ENCODE data around the gene CDIPT. TPM values are rescaled to one million over a fixed set of nuclear protein-coding genes. Genes with fewer than 3 reads are reported as not detected.

The CDIPT gene
- total and polyA plus RNA-seq, 2 of the 4 experiments (the other 2 are of a cell fraction), result 47.1 to 100 TPM

DNA sequence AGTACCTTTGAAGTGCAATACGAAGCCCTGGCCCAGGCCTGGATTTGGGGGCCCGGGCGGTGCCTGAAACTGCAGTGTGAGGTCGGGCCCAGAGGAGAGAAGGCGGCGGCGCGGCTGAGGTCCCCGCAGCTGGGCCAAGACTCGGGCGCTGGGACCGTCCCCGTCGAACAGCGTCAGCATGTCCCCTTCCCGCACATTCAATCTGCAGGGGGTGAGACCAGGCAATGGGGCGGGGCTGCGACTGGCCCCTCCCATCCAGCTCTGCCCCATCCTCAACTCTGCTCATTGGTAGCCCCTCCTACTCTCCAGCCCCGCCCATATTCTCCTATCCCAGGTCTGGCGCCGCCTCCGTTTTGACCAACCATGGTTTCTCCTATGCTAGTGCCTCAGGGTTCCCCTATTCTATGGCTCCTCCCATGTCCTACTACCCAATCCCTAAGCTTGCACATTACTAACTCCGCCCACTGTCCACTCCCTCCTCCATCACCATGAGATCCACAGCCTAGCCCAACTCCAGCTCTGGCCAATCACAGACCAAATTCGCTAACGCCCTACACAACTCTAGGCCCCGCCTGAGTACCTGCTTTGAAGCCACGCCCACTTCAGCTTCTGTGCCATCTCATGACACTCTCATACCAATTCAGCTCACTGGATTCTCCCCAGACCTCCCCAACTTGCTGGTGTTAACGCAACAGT lies 14.4 kb upstream of the CDIPT start:
- Histone ChIP-seq H4K5ac (ENCODE audit: low read depth, low read length) (no peak overlapping the region), H3K4ac (ENCODE audit: low read depth, low read length) (no peak overlapping the region), H3K4me2 (ENCODE audit: low read depth, low read length) (no peak overlapping the region), H3K9ac (ENCODE audit: low read depth, low read length) (no peak overlapping the region), H4K91ac (ENCODE audit: insufficient read depth, low read depth, low read length) (no peak overlapping the region), H3K18ac (ENCODE audit: low read depth, low read length) (no peak overlapping the region), H2BK15ac (ENCODE audit: low read depth, low read length) (no peak overlapping the region), H2AFZ (replicated peaks; ENCODE audit: low read length, poor library complexity) (peak overlapping the region; percentile 5), H4K20me1 (ENCODE audit: insufficient read depth, low read length) (peaks cover 3% of the 10 kb centered on the region; the same call in 1 of the 2 replicates), H3K23ac (ENCODE audit: low read depth, low read length) (no peak overlapping the region), H3K4me3 (ENCODE audit: insufficient read depth, low read depth, low read length) (no peak overlapping the region), H2BK5ac (ENCODE audit: low read depth, low read length, poor library complexity, severe bottlenecking) (no peak overlapping the region), H3K79me1 (ENCODE audit: low read depth in 1 of 2, low read length in 2 of 2) (no peaks in the 10 kb centered on the region), H4K8ac (ENCODE audit: low read depth in 2 of 2, low read length in 2 of 2) (no peak overlapping the region), H3K27ac (ENCODE audit: insufficient read depth, low read length) (no peak overlapping the region), H3K14ac (replicated peaks; ENCODE audit: low read depth, low read length) (no peak overlapping the region), H2BK20ac (ENCODE audit: low read depth, low read length) (no peak overlapping the region), H2AK9ac (replicated peaks; ENCODE audit: low read depth, low read length, poor library complexity) (no peak overlapping the region), H3K36me3 (ENCODE audit: control insufficient read depth, insufficient read depth, low read length) (no peaks in the 10 kb centered on the region; the same call in 1 of the 2 replicates), H3K4me1 (ENCODE audit: control insufficient read depth, insufficient read depth, low read length) (no peaks in the 10 kb centered on the region), H2AK5ac (ENCODE audit: low read depth, low read length) (no peak overlapping the region), H3K9me1 (ENCODE audit: insufficient read depth, low read length) (no peaks in the 10 kb centered on the region), H3K56ac (ENCODE audit: extremely low read depth, insufficient read depth, low read length) (no peak overlapping the region), H2BK120ac (ENCODE audit: low read depth, low read length) (no peak overlapping the region), H3K27me3 (ENCODE audit: control insufficient read depth, insufficient read depth, low read length) (peaks cover 18% of the 10 kb centered on the region), H3K9me3 (ENCODE audit: control insufficient read depth, insufficient read depth, low read length) (no peaks in the 10 kb centered on the region)
- dilution Hi-C loops (cut with HindIII; ENCODE audit: low sequenced_read_pairs, unreplicated experiment), result no loop called here
- CTCF ChIA-PET, result no interaction called here
- intact Hi-C loops (cut with micrococcal nuclease), result no loop called here
- POLR2A ChIA-PET (ENCODE audit: unreplicated experiment), result no interaction called here
- BruUV-seq (replicated peaks), result no TSS peak
- 6% methylated on average over 10 of the region's 28 CpGs; no CpG with 5 or more reads in 1 of the 2 experiments for WGBS, 2 experiments (ENCODE audit: extremely low coverage in 2 of 2, insufficient read length in 1 of 2)
- in situ Hi-C loops (cut with MboI; ENCODE audit: low sequenced_read_pairs), result no loop called here
- ATAC-seq (ENCODE audit: low read depth), result peak; percentile 65
- peak; percentile 15 for DNase-seq
- TF ChIP-seq ELK1 (IDR thresholded peaks at IDR 0.05; ENCODE audit: borderline replicate concordance, low read depth, low read length) (no peak), CEBPB (IDR thresholded peaks at IDR 0.05; ENCODE audit: low read depth, low read length) (no peak), NFE2L2 (IDR thresholded peaks at IDR 0.05; ENCODE audit: low read depth, low read length) (no peak), FOS (IDR thresholded peaks at IDR 0.05; ENCODE audit: low read depth, low read length) (no peak), SMC3 (IDR thresholded peaks at IDR 0.05; ENCODE audit: low read depth, low read length) (no peak), MAFK (IDR thresholded peaks at IDR 0.05; ENCODE audit: low read depth, low read length) (no peak), MXI1 (IDR thresholded peaks at IDR 0.05; ENCODE audit: borderline replicate concordance, low read depth, low read length) (no peak), RFX5 (IDR thresholded peaks at IDR 0.05; ENCODE audit: low read depth, low read length) (no peak), CHD1 (IDR thresholded peaks at IDR 0.05; ENCODE audit: low read depth, low read length) (no peak), MAZ (IDR thresholded peaks at IDR 0.05; ENCODE audit: borderline replicate concordance, low read depth, low read length) (no peak), RAD21 (IDR thresholded peaks at IDR 0.05; ENCODE audit: low read length) (no peak)
- TF ChIP-seq, protein P1, sequence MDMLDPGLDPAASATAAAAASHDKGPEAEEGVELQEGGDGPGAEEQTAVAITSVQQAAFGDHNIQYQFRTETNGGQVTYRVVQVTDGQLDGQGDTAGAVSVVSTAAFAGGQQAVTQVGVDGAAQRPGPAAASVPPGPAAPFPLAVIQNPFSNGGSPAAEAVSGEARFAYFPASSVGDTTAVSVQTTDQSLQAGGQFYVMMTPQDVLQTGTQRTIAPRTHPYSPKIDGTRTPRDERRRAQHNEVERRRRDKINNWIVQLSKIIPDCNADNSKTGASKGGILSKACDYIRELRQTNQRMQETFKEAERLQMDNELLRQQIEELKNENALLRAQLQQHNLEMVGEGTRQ (IDR thresholded peaks at IDR 0.05; ENCODE audit: low read depth, low read length), result no peak

All from IMR-90 (cell line).